Stimulated activated CD8-positive, alpha-beta memory T cell treated with anti-CD3 and anti-CD28 coated beads, Interleukin-12 subunit alpha, Interleukin-12 subunit beta, amount 100 ng/mL, for 24 hours (primary cell): ENCODE measurements around the gene TMSB4X.
"Not testable (repeated sequence)": the region's sequence is repeated elsewhere in the genome, so short reads cannot be mapped to it uniquely, and the experiment has no call there.

Experiments used
- DNase-seq: peaks from one replicate; pipeline ENCODE4 v3.0.0-alpha.2; 2020; ENCODE audit errors: extremely low read depth

Gene TMSB4X

DNA sequence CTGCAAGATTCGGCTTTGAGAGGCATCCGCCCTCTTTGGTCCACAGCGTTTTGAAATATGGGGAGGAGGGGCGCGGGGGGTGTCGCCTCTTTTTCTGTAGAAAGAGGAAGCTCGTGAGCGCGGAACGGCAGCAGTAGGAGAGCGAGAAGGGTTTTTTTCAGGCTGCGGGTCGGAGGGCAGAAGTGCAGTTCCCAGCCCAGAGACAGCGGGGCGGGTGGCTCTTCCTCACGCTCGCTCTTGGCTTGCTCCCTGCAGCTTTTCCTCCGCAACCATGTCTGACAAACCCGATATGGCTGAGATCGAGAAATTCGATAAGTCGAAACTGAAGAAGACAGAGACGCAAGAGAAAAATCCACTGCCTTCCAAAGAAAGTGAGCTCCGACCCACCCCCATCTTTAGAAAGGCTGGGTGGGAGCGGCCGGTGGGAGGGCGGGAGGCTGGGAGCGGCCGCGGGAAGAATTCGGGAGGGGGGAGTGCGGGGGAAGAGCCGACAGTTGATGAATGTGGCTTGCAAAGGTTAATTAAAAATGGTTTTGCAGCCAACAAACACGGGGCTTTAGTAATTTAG, 1.2 kb downstream of the TMSB4X start:
- DNase-seq: no peak

DNA sequence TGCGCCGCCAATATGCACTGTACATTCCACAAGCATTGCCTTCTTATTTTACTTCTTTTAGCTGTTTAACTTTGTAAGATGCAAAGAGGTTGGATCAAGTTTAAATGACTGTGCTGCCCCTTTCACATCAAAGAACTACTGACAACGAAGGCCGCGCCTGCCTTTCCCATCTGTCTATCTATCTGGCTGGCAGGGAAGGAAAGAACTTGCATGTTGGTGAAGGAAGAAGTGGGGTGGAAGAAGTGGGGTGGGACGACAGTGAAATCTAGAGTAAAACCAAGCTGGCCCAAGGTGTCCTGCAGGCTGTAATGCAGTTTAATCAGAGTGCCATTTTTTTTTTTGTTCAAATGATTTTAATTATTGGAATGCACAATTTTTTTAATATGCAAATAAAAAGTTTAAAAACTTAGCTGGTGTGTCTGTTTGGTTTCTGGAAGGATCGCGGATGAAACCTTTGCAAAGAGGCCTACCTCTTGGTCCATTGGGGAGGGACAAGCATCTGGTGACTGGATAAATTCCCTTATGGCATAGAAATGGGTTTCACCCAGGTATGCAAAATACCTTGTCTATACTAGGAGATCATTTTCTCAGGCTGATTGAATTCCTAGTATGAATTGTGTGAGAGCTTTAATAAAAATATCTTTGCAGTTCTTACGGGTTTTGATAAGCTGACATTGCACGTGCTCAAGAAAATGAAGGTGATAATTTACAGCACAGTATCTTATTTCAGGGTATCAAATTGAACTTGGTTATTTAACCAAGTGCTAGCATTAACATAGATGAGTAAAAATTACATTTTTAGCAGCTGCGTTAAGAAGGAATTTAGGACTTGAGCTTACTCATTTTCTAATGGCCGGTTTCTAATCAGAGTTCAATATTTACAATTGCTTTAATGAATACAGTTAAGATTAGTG, 2.2 kb downstream of the TMSB4X start:
- DNase-seq: not testable (repeated sequence)

DNA sequence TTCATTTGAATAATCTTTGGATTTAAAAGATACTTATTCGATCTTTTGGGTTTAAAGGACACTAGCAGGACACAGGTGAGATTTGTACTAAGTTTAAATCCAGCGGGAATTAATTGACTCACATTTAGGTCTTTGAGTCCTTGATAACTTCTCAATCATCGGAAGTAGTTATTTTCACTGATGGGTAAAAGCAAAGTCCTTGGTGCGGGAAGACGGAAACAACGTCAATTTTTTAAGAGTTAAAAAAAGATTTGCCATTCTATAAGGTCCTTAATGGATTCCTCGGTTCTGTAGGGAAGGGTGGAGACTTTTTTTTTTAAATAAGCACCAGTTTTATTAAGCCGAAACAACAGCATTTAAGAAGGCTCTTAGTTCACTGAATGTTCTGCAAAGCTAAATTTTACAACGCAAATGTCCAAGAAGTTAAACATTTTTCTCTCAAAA, 2.9 kb downstream of the TMSB4X start:
- no peak for DNase-seq

DNA sequence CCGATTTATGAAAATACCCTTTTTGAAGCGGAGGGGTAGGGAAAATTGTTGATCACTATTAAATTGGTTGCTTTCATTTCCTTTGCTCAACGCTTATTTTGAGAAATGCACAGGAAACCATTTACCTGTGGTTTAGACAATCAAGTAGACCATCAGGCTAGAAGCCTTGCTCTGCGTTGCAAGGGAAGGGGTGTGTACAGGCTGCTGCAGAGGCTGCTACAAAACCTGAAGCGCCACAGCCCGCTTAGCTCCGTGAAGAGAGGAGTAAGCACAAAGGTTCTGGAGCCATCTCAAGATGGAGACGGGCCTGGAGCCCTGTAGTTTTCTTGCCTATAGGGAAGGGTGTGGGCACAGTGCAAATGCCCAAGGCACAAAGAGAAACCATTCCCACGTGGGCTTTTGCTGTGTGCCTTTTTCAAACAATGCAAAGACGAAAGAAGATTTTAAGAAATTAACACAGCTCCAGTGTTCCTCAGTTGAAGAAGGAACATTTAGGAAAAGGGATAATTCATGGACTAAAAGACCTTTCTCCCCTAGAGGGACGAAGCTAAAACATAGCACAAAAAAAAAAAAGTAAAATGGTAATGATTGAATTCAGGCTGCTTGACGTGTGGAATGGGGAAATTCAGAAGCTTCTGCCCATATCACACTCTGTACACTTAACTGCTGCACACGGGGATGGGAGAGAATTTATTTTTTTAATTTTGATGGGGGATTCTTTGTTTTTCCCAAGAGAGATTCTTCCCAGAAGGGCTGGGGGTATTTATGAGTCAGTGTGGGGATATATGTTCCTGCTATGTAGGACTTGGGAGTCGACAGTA, 3.5 kb downstream of the TMSB4X start:
- DNase-seq: no peak

DNA sequence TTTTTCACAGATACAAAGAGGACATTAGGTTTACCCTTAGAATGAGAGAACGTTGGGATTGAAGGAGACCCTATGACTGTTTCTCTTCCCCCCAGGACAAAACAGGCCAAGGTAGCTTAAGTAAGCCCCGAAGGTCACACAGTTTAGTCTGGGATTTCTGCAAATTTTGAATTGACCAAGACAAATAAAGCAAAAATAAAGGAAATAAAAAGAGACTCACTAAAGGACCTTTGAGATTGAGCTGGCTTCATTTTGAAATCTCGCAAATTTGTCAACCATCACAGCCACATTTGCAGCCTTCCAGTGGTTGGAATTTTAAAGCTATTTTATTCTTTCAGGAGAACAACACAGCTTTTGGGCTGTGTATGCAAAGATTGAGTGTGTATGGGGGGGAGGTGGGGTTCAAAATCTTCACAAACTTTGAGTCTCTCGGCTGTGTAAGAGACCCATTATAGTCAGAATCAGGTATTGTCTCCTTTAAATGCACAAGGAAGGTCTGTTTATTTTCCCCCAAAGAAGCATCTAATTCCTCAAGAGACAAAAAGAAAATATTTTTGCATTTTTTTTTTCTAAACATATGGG, 4.2 kb downstream of the TMSB4X start:
- no peak for DNase-seq

DNA sequence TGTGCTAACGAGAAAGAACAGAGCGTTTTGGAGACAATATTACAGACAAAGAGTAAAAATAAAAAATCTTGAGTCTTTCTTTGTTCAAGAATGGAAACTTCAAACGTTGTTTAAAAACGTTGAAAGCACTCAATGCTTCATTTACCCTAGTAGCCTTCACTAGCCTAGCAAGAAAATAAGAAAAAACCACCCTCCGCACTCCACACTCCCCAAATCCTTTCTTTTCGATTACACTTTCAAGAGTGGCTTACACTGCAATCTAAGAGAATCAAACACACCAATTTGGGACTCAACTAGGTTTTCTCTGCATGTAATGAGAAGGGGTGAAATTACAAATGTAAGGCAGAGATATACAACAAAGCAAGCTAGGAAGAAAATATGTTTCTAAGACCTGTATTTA, 4.7 kb downstream of the TMSB4X start:
- DNase-seq: no peak

DNA sequence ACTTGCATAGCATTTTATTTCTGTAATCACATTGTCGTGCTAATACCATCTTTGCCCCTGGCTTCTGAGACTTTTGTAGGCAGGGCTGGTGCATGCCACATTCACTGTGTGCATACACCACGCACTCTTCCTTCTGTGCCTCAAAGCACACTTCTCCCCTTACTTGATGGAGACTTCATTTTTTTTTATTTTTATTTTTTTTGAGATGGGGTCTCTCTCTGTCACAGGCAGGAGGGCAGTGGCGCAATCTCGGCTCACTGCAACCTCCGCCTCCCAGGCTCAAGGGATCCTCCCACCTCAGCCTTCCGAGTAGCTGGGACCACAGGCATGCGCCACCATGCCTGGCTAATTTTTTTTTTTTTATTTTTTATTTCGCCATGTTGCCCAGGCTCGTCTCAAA, 5.1 kb downstream of the TMSB4X start:
- not testable (repeated sequence) for DNase-seq

DNA sequence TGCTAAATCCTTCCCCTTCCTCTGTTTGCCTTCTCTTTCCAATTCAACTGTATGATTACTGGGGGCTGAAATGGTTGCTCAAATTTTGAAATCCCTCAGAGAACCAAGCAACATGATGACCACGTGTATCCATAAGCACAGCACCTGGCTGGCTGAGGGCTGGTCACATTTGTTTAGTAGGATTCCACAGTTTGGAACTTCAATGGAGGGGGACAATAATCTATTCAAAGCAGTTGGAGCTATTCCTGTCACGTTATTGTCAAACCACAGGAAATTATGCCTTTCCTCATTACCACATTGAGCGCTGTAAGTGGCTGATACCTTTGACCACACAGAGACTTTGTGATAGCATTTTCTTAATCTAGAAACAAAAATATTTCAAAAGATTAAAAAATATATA, 7.0 kb downstream of the TMSB4X start:
- no peak for DNase-seq

DNA sequence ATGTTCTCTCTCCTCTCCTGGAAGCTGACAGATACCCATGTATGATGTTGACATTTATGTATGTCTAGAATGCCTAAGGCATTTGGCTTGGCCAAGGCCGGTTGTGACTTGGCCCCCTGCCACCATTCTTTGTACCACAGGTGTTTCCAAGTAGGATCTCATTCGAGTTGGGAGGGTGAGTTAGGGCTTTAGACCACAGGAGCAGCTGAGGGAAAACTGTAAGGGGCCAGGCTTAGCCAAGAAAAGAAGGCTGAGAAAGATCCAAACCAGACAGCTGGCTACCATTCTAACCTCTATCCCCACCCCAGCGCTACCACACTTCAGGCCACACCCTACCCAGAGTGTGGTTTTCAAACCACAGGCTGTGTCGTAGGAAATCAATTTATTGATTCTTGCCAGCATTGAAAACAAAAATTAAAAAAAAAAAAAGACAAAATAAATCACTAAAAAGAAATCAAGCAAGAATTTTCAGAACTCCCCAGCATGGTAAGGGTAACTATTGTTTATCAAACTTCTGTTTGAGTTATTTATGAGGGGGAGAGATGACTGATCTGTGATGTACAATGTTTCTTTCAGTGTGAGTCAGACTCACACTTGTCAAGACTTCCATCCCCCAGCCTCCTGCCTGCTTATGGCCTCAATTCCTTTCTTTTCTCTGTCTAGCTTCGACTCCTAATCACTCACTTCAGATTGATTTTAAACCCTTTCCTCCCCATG, 9.9 kb downstream of the TMSB4X start:
- no peak for DNase-seq

DNA sequence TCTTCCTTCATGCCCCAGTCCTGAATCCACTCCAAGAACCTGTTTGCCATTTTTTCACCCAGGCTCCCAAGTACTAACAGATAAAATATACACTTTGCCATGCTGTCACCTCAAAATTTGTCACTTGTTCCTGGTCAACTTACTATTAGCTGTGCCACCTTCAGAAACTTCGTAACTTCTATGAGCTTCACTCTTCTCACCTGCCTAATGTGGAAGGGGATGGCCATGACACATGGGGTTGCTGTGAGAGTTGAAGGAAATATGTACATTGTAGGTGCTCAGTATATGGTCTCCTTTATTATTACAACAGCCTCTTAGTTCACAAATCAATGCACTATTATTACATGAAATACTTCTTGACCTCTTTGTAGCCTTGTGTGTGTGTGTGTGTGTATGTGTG, 10.4 kb downstream of the TMSB4X start:
- DNase-seq: no peak

DNA sequence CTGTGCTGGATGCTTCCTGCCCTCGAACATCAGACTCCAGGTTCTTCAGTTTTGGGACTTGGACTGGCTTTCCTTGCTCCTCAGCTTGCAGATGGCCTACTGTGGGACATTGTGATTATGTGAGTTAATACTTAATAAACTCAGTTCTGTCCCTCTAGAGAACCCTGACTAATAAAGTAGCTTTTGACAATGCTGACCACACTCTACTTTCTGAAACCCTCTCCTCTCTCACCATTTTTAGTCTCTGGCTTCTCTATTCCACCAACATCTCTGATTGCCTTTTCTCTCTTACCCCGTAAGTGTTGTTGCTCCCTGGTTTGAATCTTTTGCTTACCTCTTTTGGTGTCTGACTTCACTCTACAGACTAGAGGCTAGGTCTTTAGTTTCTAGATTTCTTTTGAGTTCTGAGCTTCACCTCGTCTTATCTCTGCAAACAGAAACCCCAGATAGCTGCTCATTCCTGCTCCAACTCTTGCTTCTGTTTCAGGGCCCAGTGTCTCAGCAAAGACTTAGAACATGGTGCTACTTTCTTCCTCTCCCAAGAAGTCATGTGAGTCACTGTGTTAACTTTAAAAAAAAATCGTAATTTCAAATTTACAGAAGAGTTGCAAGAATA, 11.4 kb downstream of the TMSB4X start:
- no peak for DNase-seq

DNA sequence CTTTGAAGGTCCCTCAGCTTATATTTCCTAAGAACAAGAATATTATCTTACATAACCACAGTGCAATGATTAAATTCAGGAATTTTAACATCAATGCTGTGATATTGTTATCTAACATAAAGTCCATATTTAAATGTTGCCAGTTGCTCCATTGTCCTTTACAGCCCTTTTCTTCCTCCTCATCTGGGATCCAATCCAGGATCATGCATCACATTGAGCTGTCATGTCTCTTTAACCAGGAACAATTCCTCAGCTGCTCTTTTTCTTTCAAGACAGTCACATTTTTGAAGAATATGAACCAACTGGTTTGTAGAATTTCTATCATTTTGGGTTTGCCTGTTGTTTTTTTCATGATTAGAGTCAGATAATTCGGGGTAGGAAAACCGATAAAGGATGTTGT, 12.0 kb downstream of the TMSB4X start:
- no peak for DNase-seq

DNA sequence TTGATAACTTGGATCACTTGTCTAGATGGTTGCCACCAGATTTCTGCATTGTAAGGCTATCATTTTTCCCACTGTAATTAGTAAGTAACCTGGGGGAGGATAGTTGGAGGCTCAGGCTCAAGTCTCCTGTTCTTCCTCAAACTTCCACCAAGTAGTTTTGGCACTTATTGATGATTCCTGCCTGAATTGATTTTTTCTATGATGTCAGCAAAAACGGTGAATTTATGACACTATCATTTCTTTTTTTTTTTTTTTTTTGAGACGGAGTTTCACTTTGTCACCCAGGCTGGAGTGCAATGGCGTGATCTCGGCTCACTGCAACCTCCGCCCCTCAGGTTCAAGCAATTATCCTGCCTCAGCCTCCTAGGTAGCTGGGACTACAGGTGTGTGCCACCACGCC, 12.4 kb downstream of the TMSB4X start:
- DNase-seq: no peak

DNA sequence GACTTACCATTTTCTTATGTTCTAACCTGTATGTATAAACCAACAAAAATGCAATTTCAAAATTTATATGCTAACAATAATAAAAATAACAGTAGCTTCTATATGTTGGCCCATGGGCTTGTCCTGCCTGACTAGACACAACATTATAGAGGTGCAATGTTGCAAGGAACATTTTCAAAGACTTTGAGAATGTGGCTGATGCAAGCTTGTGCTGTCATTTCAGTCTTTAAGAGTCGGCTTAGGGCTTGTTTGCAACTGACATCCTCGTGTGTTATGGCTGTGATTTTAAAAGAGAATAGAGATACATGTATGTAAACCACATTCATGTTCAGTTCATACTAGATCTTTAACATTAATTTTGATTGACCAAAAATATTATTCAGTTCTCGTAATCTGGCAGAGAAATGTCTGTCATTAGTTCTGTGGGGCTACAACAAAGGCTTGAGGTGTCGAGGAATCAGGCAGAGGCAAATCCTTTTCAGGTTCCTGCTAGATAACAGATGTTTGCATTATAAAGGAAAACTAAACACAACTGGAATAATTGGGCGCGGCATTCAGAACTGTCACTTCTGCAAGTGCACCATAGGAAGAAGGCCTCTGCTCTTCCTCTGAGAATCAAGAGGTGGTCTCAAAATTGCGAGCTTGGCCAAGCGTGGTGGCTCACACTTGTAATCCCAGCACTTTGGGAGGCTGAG, 13.1 kb downstream of the TMSB4X start:
- no peak for DNase-seq

DNA sequence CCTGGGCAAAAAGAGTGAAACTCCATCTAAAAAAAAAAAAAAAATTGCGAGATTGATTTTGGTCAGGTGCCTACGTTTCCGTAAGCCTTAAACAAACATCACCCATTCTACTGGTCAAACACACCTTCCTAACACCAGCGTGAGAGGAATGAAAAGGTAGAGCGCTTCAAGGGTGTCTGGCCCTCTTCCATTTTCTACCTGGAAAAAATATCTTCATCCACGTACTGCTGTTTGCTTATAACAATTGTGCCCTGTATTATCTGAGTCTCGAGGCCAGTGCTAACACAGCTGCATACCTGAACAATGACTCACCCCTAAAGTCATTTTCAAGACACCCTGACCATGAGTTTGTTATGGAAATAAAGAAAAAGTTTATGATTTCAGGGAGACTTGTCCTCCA, 13.9 kb downstream of the TMSB4X start:
- no peak for DNase-seq

DNA sequence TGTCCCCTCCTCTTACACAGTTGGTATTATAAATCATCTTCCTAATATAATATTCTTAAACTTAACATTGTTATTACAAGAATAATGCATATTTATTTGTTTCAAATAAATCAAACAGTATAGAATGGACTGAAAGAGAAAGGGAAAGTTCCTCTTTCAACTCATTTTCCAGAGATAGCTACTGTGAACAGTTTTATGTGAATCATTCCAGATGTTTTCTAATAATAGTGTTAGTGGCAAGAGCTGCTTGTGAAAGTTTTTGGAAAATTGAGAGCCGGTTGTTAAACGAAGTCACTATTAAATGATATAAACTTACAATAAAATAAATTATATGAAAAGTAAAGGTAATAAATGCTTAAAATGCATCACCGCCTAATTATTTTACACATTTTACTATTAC, 14.6 kb downstream of the TMSB4X start:
- no peak for DNase-seq

DNA sequence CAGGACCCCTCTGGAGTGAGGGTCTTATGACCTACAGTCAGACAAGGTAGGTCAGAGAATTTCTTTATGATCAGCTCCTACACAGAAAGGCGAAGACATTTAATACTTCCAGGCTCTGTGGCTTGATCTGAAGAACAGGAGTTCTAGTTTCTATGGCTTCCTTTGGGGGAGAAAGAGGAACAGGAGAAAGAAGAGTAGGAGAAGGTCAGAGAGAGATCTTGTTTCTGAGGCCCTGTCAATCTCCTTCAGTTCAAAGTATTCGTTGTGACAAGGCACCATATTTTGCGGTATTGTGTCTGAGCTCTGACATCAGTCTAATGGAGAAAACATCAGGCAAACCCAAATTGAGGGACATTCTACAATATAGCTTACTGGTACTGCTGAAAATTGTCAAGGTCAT, 16.7 kb downstream of the TMSB4X start:
- no peak for DNase-seq

DNA sequence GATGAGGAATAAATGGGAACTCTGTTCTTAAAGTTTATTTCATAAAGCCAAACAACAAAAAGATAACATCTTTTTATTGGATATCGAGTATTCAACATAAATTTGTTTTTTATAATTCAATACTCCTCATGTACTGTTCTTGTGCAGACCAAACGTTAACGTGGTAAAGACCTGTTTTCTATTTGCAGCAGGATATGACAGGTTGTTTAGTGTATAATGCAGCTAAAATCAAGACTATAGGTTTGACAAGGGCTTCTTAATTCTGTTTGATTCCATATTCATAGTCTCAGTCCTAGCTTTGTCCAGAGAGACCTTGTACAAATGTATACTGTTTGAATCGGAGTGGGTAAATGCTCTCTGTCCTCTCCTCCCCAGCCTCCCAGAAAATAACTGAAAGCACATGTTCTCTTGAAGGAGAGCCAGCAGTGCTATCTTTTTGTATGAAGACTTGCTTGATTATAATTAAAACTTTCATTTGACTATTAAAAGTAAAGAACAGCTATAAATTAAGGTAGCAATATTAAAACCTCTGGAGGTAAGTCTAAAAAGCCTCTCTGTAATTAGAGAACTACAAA, 17.7 kb downstream of the TMSB4X start:
- no peak for DNase-seq

DNA sequence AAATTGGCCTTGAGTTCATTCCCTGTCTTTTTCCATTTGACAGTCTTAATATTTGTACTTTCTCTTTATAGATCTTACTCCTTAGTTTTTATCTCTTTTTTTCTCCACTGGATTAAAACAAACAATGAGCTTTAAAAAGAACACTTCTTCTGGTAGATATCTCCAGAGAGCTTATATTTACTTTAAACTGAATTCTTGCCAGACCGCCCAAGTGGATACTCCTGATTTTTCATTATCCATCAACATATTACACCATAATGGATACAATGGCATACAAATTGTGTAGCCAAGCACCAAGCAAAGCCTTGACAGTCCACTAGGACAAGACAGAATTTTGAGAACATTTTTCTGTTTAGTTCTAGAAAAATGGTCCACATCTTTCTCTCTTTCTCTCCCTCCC, 18.9 kb downstream of the TMSB4X start:
- DNase-seq: no peak

DNA sequence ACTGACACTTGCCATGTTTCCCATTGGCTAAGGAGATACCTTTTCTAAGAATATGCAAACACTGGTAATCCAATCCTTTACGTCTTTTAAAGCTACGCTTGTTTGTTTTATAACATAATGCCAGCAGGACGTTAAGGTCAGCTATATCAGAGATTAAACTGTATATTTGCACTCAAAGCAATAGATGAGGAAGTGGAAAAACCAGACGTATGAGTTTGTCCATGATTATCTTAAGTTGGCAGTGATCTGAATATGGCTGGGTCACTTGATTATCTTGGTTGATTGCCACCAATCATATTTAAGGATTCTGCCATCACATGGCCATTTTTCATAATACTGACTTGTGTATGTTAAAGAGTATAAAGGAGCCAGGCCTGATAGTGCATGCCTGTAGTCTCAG, 19.4 kb downstream of the TMSB4X start:
- no peak for DNase-seq
